Activated CD8-positive, alpha-beta memory T cell treated with anti-CD3 and anti-CD28 coated beads for 4 hours (primary cell): ENCODE measurements around the gene MAP2K2.
"Not testable (repeated sequence)": the region's sequence is repeated elsewhere in the genome, so short reads cannot be mapped to it uniquely, and the experiment has no call there.

Experiments
- DNase-seq, 2 donors: peaks; one replicate each; pipeline ENCODE4 v3.0.0-alpha.2; 2020; ENCODE audit warnings: low read depth in 2 of 2

The MAP2K2 gene

DNA sequence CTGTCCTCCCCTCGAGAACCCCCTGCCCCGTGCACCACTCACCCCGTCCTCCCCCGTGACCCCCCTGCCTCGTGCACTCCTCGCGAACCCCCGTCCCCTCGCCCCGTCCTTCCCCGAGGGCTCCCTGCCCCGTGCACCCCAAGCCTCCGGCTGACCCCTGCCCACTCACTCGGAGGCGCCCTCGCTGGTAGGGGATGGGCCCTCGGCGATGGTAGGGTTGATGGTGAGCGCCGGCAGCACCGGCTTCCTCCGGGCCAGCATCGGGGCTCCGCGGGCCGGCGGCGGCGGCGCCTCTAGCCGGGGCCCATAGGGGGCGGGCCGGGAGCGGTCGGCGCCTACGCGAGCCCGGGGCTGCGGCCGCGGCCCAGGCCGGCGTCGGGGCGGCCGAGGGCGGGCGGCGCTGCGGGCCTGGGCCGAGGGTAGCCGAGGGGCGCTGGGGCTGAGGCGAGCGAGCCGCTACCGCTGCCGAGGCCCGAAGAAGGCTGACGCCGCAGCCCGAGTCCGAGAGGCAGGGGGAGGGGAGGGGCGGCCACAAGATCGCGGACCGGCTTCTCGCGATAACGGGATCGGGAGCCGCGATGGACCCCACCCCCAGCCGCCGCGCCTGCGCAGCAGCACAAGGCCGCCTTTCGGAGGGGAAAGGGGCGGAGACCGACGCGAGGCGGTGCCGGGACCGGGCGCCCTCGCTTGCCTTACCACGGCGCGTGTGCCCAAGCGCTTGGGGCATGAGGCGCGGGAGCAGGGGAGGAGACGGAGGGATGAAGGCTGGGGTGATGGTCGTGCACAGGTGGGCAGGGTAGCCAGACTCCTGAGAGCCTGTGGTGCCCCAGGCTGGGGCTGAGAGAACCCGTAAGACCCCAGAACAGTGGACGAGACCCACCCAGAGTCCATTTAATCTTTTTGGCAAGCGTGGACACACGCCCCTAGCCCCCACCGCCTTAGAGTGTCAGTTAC lies at the start of gene MAP2K2:
TSS of gene MAP2K2 (minus strand) at position 508 of the 954 bp plus-strand sequence. CDS start at position 261, 247 bp downstream.
- peak; percentile 90 to 91 for DNase-seq

DNA sequence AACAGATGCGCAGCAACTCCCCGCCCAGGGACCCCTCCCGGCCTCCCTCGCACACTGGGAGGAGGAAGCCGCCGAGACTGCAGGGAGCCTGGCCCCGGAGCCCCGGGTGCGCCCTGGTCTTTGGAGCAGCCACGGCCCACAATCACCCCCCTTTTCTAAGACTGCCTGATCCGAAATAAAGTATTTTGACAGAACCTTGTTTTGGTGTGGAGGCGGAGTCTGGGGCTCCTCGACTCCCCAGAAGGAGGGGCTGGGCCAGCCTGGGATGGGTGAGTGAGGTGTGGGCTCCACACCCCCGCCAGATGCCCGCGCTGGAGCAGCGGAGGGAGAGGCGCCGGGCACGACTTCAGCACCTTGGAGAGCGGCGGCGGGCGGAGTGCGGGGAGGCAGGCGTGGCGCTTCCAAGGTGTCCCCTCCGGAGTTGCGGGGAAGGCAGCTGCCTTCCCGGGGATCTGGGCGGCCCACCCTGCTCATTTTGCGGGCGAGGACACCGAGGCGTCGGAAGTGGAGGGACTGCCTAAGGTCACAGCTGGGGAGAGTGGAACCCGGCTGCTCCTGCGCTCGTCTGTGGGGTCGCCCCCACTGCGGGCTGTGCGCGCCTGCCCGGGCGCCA lies 49.0 kb upstream of the MAP2K2 start:
- no peak for DNase-seq

DNA sequence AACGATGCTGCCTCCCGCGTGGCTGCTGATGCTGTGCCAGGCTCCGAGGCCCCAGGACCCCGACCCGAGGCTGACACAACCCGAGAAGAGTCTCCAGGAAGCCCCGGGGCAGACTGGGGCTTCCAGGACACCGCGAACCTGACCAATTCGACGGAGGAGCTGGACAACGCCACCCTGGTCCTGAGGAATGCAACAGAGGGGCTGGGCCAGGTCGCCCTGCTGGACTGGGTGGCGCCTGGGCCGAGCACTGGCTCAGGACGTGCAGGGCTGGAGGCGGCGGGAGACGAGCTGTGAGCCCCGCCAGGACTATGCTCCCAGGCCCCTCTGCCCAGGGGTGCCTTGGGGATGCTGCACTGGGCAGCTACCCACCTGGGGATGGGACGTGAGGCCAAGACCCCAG lies 47.8 kb upstream of the MAP2K2 start:
- no peak for DNase-seq

DNA sequence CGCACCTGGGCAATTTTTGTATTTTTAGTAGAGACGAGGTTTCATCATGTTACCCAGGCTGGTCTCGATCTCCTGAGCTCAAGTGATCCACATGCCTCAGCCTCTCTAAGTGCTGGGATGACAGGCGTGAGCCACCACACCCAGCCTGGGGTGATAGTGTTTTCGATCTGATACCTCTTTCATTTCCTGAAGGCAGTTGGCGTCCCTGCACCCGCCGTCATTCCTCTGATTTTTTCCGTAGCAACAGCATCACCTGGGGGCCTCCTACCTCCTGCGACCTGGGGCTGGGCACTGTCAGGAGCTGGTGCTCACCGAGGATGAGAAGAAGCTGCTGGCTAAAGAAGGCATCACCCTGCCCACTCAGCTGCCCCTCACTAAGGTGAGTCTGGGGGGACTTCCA lies 40.3 kb upstream of the MAP2K2 start:
- DNase-seq, result no peak

DNA sequence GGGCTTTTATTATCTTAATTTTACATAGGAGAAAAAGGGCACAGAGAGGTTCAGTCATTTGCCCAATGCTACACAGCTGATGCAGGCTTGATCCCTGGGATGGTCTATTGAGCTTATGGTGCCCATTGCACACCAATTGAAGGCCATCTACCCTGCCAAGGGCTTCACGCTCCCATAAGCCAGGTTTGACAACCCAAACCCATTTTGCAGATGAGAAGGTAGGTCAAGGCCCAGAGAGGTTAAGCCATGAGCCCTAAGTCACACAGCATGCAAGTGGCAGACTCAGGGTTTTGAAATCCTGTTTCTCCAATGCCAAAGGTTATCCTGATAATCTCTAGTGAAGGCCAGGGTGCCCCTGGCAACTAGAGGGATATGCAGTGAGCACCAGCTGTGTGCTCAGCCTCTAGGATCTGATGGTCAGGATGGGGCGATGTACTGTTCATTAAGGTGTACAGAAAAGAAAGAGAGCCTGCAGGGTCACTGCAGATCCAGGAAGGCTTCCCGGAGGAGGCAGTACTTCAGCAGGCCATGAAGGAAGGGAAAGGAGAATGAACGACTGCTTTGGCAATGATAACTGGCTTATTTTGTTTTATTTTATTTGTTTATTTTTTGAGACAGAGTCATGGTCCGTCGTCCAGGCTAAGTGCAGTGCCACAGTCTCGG lies 37.6 kb upstream of the MAP2K2 start:
- no peak for DNase-seq

DNA sequence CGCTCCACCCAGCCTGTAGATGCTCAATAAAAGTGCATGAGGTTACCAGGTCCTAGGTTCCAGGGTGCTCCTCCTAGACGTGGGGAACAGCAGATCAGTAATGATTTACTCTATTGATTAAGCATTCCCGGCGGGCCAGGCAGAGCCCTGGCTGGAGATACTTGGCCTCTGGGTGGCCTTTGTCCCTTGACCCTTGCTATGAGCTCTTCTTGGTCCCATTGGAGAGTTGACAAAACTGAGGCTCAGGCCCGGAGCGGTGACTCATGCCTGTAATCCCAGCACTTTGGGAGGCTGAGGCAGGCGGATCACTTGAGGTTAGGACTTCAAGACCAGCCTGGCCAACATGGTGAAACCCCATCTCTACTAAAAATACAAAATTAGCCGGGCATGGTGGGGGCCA lies 34.0 kb upstream of the MAP2K2 start:
- DNase-seq, result not testable (repeated sequence)

DNA sequence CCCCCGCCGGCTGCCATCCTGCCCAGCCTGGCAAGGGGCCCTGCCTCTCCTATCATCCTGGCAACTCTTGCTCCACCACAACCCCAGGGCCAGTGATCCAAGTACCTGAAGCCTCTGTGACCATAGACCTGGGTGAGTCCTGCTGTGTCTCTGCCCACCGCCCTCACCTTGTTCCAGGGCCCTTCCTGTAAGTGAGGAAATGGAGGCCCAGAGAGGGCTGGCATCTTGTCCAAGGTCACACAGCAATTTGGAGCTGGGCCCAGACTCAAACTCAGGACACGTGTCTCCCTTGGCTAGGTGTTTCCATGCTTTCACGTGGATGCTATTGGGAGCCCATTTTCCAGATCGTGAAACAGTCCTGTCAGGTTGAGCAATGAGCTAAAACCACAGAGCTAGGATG lies 33.2 kb upstream of the MAP2K2 start:
- no peak for DNase-seq

DNA sequence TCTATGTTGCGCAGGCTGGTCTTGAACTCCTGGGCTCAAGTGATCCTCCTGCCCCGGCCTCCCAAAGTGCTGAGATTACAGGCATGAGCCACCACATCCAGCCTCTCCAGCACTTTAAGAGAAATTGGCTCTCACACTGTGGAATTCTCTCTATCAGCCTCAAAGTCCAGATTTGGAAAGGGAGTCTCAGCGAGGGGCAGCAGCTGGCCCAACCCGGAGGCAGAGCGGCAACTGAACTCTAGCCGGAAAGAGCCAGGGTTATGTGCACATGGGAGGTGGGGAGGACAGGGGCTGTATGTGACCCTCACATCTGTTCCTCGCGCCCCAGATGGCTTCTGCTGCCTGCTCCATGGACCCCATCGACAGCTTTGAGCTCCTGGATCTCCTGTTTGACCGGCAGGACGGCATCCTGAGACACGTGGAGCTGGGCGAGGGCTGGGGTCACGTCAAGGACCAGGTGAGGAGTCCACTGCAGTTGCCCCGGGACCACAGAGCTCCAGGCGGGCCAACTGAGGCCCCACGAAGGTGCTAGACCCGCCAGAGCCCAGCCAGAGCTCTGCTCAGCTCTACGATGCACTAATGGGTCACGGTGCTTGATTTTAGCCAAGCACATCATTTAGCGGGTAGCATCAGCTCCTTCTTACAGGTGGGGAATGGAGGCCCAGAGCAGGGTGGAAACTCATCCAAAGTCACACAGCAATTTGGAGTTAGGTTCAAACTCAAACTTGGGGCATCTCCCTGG lies 30.8 kb upstream of the MAP2K2 start:
- no peak for DNase-seq

DNA sequence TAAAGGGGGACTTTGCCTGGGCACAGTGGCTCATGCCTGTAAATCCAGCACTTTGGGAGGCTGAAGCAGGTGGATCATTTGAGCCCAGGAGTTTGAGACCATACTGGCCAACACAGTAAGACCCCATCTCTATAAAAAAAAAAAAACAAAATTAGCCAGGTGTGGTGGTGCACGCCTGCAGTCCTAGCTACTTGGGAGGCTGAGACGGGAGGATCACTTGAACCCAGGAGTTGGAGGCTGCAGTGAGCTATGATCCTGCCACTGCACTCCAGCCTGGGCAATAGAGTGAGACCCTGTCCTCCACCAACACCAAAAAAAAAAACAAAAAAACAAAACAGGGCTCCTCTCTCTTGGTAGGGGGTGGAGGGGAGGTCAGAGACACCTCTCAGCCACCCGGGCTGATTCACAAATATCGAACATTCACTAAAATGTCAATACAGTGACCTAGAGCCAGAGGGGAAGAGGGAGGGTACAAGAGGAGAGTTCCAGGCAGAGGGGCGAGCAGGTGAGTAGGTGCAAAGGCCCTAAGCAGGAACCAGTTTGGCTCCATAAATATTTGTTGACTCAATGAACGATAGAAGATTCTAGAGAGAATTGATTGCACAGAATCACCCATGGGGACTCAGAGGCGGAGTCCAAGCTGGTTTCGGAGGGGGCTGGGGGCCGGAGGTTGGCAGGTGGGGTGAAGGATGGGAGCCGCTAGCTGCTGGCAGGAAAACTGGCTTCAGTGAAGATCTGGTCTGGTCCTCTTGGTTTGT lies 28.5 kb upstream of the MAP2K2 start:
- no peak for DNase-seq

DNA sequence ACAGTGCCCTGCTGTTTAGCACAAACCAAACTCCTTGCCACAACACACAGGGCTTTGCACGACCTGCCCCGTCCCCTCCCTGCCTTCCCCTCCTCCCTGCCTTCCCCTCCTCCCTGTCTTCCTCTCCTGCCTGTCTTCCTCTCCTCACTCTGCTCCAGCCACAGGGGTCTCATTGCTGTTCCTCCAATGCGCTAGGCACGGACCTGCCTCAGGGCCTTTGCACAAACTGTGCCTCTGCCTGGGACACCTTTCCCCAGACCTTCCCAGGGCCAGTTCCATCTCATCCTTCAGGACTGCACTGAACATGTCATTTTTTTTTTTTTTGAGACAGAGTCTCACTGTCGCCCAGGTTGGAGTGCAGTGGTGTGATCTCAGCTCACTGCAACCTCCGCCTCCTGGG lies 27.7 kb upstream of the MAP2K2 start:
- DNase-seq, result no peak

DNA sequence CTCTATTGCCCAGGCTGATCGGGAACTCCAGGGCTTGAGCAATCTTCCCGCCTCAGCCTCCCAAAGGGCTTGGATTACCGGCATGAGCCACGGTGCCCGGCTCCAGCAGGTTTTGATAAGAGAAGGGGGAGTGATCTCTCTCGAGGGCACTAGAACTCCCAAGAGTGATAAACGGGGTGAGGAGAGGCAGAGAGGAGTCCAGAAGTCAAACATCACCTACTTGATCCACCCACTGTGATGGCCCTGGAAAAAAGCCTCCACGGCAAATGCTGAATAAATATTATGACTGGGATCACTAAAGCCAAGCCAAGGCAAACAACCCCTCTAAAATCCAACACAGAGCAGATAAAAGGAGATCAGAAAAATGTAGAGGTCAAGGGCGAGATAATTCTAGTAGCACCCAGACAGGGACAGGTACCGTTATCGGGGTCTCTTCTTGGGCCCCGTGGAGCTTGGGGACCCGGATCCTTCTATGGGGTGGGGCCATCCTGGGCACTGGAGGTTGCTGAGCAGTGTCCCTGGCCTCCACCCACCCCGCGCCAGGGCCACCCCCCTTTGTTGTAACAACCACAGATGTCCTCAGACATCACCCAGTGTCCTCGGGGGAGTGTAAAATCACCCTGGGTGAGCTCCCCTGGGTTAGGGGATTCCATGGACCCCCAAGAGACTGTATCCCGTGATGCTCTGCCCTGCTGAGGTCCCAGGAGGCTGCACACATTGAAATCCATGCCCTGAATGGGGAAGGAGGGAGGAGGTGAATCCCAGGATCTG lies 25.8 kb upstream of the MAP2K2 start:
- DNase-seq, result no peak

DNA sequence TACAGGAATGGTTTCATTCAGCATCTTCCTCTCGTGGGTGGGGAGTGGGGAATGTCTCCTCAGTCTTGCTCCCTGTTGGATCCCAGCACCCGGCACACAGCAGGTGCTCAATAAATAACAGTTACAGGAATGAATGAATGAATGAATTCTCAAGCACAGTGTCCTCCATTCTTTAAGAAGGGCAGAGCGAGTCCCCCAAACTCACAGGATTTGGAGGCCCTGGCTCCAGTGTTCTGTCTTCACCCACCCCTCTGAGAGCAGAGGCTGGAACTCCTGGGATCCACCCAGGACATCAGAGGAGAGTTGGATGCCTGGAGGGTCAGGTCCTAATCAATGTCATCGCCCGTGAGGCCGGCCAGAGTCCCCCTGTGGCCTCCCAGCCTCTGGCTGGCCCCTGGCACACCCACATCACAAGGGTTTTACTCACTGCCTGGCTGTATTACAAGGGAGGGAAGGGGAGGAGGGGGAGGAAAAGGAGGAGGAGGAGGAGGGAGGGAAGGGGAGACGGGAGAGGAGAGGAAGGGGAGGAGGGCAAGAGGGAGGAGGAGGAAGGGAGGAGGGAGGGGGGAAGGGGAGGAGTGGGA lies 20.8 kb upstream of the MAP2K2 start:
- no peak for DNase-seq

DNA sequence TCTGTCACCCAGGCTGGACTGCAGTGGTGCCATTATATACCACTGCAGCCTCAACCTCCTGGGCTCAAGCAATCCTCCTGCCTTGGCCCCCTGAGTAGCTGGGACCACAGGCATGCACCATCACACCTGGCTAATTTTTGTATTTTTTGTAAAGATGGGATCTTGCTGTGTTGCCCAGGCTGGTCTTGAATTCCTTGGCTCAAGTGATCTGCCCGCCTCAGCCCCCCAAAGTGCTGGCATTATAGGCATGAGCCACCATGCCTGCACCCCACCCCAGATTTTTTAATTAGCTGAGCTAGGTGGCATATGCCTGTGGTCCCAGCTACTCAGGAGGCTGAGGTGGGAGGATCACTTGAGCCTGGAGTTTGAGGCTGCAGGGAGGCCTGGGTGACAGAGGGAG lies 19.0 kb upstream of the MAP2K2 start:
- DNase-seq, result not testable (repeated sequence)

DNA sequence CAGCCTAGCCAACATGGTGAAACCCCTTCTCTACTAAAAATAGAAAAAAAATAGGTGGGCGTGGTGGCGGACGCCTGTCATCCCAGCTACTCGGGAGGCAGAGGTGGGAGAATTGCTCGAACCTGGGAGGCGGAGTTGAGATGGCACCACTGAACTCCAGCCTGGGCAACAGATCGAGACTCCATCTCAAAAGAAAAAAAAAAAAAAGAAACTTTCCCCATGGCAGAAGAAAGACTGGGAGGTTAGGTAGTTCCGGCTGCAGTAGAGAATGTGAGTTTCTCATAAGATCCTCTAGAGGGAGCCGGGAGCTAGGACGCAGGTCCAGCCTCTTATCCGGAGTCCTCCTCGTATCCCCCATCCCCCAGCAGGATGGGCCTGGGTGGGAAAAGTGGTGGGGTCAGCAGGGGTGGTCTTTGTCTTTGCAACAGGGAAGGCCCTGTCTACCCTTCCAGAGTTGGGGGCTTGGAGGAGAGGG lies 16.4 kb upstream of the MAP2K2 start:
- DNase-seq, result no peak

DNA sequence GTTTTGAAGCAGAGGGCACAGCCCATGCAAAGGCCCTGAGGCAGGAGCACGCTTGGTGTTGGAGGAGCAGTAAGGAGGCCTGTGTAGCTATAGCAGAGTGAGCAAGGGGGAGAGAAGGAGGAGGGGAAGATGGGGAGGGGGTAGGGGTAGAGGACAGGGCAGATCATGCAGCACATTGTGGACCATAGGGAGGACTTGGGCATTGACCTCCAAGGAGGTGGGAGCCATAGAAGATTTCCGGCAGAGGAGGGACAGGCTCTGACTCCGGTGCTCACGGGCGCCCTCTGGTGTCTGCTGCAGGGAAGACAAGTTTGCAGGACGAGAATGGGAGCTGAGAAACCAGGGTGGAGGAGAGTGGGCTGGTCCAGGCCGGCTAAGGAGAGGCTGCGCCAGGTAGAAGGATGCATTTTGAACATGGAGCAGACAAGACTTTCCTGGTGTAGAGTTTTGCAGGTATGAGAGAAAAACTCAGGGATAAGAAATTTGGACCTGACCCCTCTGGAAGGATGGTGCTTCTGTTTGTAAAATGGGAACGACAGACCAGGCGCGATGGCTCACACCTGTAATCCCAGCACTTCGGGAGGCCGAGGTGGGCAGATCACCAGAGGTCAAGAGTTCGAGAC lies 15.8 kb upstream of the MAP2K2 start:
- peak; percentile 71 to 76 for DNase-seq

DNA sequence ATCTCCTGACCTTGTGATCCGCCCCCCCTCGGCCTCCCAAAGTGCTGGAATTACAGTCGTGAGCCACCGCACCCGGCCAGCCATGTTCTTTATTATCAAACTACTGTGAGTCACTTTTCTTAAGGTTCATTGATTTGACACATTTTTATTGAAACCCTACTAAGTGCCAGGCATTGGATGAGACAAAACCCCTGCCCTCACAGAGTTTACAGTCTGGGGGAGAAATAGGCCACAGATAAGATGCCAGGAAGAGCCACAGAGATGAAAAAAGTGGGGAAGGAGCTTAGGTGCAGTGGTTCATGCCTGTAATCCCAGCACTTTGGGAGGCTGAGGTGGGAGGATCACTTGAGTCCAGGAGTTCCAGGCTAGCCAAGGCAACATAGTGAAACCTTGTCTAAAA lies 14.5 kb upstream of the MAP2K2 start:
- no peak for DNase-seq

DNA sequence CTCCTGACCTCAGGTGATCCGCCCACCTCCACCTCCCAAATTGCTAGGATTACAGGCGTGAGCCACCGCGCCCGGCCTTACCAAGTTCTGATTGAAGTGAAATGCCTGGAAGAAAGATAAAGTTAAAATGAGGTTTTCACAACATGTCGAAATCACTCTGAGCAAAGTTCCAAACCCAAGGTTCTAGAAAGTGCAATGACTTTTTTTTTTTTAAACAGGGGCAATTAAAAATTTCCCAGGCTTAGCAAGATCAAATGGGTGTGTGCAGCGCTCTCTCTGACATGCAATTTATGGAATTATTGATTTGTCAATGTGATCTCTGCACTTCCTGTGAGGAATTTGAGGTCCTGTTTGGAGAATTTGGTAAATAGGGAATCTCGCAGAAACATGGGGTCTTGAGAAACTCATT lies 12.8 kb upstream of the MAP2K2 start:
- DNase-seq, result no peak

DNA sequence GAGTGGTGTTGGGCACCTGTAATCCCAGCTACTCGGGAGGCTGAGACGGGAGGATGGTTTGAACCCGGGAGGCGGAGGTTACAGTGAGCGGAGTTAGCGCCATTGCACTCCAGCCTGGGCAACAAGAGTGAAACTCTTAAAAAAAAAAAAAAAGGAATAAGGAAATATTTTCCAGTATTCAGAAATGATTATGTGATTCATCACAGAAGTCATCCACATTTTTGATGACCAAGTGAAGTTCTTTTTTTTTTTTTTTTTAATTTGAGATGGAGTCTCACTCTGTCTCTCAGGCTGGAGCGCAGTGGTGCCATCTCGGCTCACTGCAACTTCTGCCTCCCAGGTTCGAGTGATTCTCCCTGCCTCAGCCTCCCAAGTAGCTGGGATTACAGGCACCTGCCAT lies 11.5 kb upstream of the MAP2K2 start:
- DNase-seq, result not testable (repeated sequence)

DNA sequence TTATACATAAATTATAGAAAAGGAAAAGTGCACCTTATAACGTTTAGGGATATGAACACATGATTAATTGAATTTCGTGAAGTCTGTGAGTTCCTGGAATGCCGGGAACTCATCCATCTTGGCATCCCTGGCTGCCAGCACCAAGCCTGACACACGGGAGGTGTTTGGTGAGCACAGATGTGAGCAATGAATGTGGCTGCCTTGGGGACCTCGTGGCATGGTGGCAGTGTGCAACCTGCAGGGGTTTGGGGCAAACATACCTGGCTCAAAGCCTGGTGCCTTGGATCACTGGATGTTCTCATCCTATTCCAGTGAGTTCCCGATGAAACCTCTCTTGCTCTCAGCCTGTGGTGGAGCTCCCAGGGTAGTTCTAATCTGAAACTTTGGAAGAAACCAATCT lies 10.4 kb upstream of the MAP2K2 start:
- no peak for DNase-seq
